Karpas-422 (cell line): Measurements from ENCODE around the gene PRCP. TPM values are rescaled to one million over a fixed set of nuclear protein-coding genes. Genes with fewer than 3 reads are reported as not detected.

Experiments used
- DNase-seq: peaks from one replicate; pipeline ENCODE4 v3.0.0-alpha.2; 2015
- H2AFZ ChIP-seq: fragments of 200-600 bp; sonication (generic); 2 replicates; pipeline ENCODE4 v1.6.1; 2014; ENCODE audit warnings: antibody characterized with exemption, low read length, mixed read lengths
- H3K27ac ChIP-seq: fragments of 200-600 bp; sonication (generic); 2 replicates; pipeline ENCODE4 v1.5.1; 2014; ENCODE audit warnings: mild to moderate bottlenecking, low read length, moderate library complexity
- H3K27me3 ChIP-seq: fragments of 200-600 bp; sonication (generic); 2 replicates; pipeline ENCODE4 v1.6.1; 2014; ENCODE audit warnings: low read length, mixed read lengths
- H3K36me3 ChIP-seq: fragments of 200-600 bp; sonication (generic); 2 replicates; pipeline ENCODE4 v1.6.1; 2014; ENCODE audit warnings: low read length, mixed read lengths; ENCODE audit not compliant: insufficient read depth
- H3K4me1 ChIP-seq: fragments of 200-600 bp; sonication (generic); 2 replicates; pipeline ENCODE4 v1.6.1; 2014; ENCODE audit warnings: mild to moderate bottlenecking, low read length, mixed read lengths
- H3K4me2 ChIP-seq: fragments of 200-600 bp; sonication (generic); 2 replicates; pipeline ENCODE4 v1.6.1; 2014; ENCODE audit warnings: low read length, low read depth, mild to moderate bottlenecking; ENCODE audit not compliant: poor library complexity, severe bottlenecking
- H3K4me3 ChIP-seq: fragments of 200-600 bp; sonication (generic); 2 replicates; pipeline ENCODE4 v1.5.1; 2014; ENCODE audit warnings: mild to moderate bottlenecking, antibody characterized with exemption, low read length, mixed read lengths
- H3K79me2 ChIP-seq: fragments of 200-600 bp; sonication (generic); 2 replicates; pipeline ENCODE4 v1.6.1; 2014; ENCODE audit warnings: mild to moderate bottlenecking, low read length, mixed read lengths
- H3K9ac ChIP-seq: fragments of 200-600 bp; sonication (generic); 2 replicates; pipeline ENCODE4 v1.6.0; 2014; ENCODE audit warnings: low read length
- H3K9me2 ChIP-seq: fragments of 200-600 bp; sonication (generic), shearing (Covaris generic); replicated peaks from 2 replicates; pipeline ENCODE4 v1.6.0; 2014; ENCODE audit warnings: mild to moderate bottlenecking, low read length, moderate library complexity; ENCODE audit not compliant: insufficient read depth
- H3K9me3 ChIP-seq: fragments of 300-700, 200-600 bp; sonication (generic); 2 replicates; pipeline ENCODE4 v1.6.1; 2014; ENCODE audit warnings: low read length, mixed read lengths
- H4K20me1 ChIP-seq: fragments of 200-600 bp; sonication (generic); 2 replicates; pipeline ENCODE4 v1.6.1; 2014; ENCODE audit warnings: mild to moderate bottlenecking, antibody characterized with exemption, low read length, low read depth; ENCODE audit not compliant: insufficient read depth
- total RNA-seq: library from RNA; depleted of rRNA; stranded (reverse); fragments of >200 nt; shearing (Covaris generic); gene quantifications from 2 replicates; pipeline ENCODE4 v1.2.3, GENCODE V29; 2014; ENCODE audit warnings: low replicate concordance

Gene PRCP
- total RNA-seq, 1 experiment from 2014 or later, result 46.1 TPM

- Histone ChIP-seq H3K9ac (no peak overlapping the region), H3K36me3 (no peaks in the 10 kb centered on the region), H2AFZ (no peak overlapping the region), H3K4me1 (no peaks in the 10 kb centered on the region), H3K4me3 (no peak overlapping the region), H3K4me2 (no peak overlapping the region), H3K9me2 (no peaks in the 10 kb centered on the region), H3K27ac (no peak overlapping the region), H3K9me3 (no peaks in the 10 kb centered on the region), H3K27me3 (no peaks in the 10 kb centered on the region), H4K20me1 (no peaks in the 10 kb centered on the region), H3K79me2 (no peaks in the 10 kb centered on the region)
- DNase-seq, result no peak
Observed at GRCh38 chr11:82791779-82792178, 108.5 kb downstream of the PRCP start.

GRCh38 chr11:82790723-82791484 is 109.3 kb downstream of the PRCP start:
- no peaks in the 10 kb centered on the region for H3K79me2 ChIP-seq
- DNase-seq, result no peak
- H3K36me3 ChIP-seq, result no peaks in the 10 kb centered on the region
- H2AFZ ChIP-seq, result no peak overlapping the region
- no peaks in the 10 kb centered on the region for H4K20me1 ChIP-seq
- no peak overlapping the region for H3K4me2 ChIP-seq
- no peaks in the 10 kb centered on the region for H3K4me1 ChIP-seq
- no peak overlapping the region for H3K27ac ChIP-seq
- H3K4me3 ChIP-seq, result no peak overlapping the region
- H3K9ac ChIP-seq, result no peak overlapping the region
- H3K9me3 ChIP-seq, result no peaks in the 10 kb centered on the region
- no peaks in the 10 kb centered on the region for H3K9me2 ChIP-seq
- no peaks in the 10 kb centered on the region for H3K27me3 ChIP-seq

DNA sequence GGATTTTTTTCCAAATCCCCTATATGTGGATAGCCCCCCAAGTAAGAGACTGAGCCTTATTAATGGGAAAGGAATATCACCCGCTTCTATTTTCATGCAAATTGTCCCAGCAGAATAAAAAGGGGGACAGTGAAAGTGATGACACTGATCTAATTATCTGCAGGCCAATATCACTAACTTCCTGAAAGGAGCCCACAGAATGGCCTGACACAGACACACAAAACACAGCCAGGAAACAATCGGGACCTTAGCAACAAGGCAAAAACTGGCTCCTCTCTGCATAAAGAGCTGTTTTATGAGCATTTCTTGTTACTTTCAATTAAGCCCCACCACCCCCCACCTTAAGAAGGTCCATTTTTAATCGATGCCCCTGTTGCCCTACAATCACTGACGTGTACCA is 112.2 kb downstream of the PRCP start:
- H3K9me2 ChIP-seq, result no peaks in the 10 kb centered on the region
- no peak overlapping the region for H3K4me2 ChIP-seq
- no peaks in the 10 kb centered on the region for H3K4me1 ChIP-seq
- H3K9me3 ChIP-seq, result no peaks in the 10 kb centered on the region
- H3K79me2 ChIP-seq, result no peaks in the 10 kb centered on the region
- no peak overlapping the region for H3K9ac ChIP-seq
- H3K27ac ChIP-seq, result no peak overlapping the region
- H3K4me3 ChIP-seq, result no peak overlapping the region
- H3K27me3 ChIP-seq, result no peaks in the 10 kb centered on the region
- no peak overlapping the region for H2AFZ ChIP-seq
- H4K20me1 ChIP-seq, result no peaks in the 10 kb centered on the region
- H3K36me3 ChIP-seq, result no peaks in the 10 kb centered on the region
- no peak for DNase-seq

- no peaks in the 10 kb centered on the region for H3K9me3 ChIP-seq
- no peaks in the 10 kb centered on the region for H3K27me3 ChIP-seq
- H3K27ac ChIP-seq, result no peak overlapping the region
- no peaks in the 10 kb centered on the region for H3K4me1 ChIP-seq
- no peak overlapping the region for H3K4me3 ChIP-seq
- H4K20me1 ChIP-seq, result no peaks in the 10 kb centered on the region
- no peaks in the 10 kb centered on the region for H3K36me3 ChIP-seq
- no peaks in the 10 kb centered on the region for H3K79me2 ChIP-seq
- no peak overlapping the region for H2AFZ ChIP-seq
- no peak for DNase-seq
- H3K9me2 ChIP-seq, result no peaks in the 10 kb centered on the region
- H3K9ac ChIP-seq, result no peak overlapping the region
- no peak overlapping the region for H3K4me2 ChIP-seq
Observed at GRCh38 chr11:82786836-82787235, 113.4 kb downstream of the PRCP start.

DNA sequence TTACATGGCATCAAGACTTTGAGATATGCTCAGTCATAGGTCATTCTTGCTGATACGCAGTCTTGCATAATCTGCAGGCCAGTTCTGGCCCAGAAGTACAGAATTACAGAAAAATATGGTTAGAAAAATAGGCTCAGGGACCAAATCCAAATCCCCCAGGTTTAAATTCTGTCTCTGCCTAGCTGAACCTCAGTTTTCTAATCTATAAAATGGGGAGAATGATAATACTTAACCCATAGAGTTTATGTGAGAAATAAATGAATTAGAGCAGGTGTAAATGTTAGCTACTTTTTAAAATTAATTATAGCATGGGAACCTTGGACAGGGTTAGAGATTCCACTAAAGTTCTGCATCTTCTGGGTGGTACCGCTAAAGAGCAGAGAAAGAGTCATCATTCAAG is 114.2 kb downstream of the PRCP start:
- Histone ChIP-seq H3K9me2 (no peaks in the 10 kb centered on the region), H2AFZ (no peak overlapping the region), H3K9ac (no peak overlapping the region), H3K79me2 (no peaks in the 10 kb centered on the region), H3K4me3 (no peak overlapping the region), H4K20me1 (no peaks in the 10 kb centered on the region), H3K9me3 (no peaks in the 10 kb centered on the region), H3K4me1 (no peaks in the 10 kb centered on the region), H3K27ac (no peak overlapping the region), H3K27me3 (no peaks in the 10 kb centered on the region), H3K4me2 (no peak overlapping the region), H3K36me3 (no peaks in the 10 kb centered on the region)
- DNase-seq, result no peak

- no peak overlapping the region for H3K4me2 ChIP-seq
- no peaks in the 10 kb centered on the region for H3K27me3 ChIP-seq
- H3K4me3 ChIP-seq, result no peak overlapping the region
- H3K27ac ChIP-seq, result no peak overlapping the region
- no peaks in the 10 kb centered on the region for H3K9me2 ChIP-seq
- no peaks in the 10 kb centered on the region for H3K79me2 ChIP-seq
- no peak overlapping the region for H2AFZ ChIP-seq
- H3K9ac ChIP-seq, result no peak overlapping the region
- DNase-seq, result no peak
- no peaks in the 10 kb centered on the region for H4K20me1 ChIP-seq
- H3K36me3 ChIP-seq, result no peaks in the 10 kb centered on the region
- no peaks in the 10 kb centered on the region for H3K4me1 ChIP-seq
- no peaks in the 10 kb centered on the region for H3K9me3 ChIP-seq
Observed at GRCh38 chr11:82782825-82783374, 117.3 kb downstream of the PRCP start.

- H3K9ac ChIP-seq, result no peak overlapping the region
- H2AFZ ChIP-seq, result no peak overlapping the region
- H3K27me3 ChIP-seq, result no peaks in the 10 kb centered on the region; the same call in 1 of the 2 replicates
- H3K79me2 ChIP-seq, result no peaks in the 10 kb centered on the region
- H3K27ac ChIP-seq, result no peak overlapping the region
- H3K4me3 ChIP-seq, result no peak overlapping the region
- no peak for DNase-seq
- H3K36me3 ChIP-seq, result no peaks in the 10 kb centered on the region
- H3K9me2 ChIP-seq, result no peaks in the 10 kb centered on the region
- no peaks in the 10 kb centered on the region for H3K9me3 ChIP-seq
- H4K20me1 ChIP-seq, result no peaks in the 10 kb centered on the region
- peaks cover 4% of the 10 kb centered on the region; the same call in 1 of the 2 replicates for H3K4me1 ChIP-seq
- no peak overlapping the region for H3K4me2 ChIP-seq
Observed at GRCh38 chr11:82778776-82779175, 121.5 kb downstream of the PRCP start.

GRCh38 chr11:82776377-82776776 is 123.9 kb downstream of the PRCP start:
- H3K4me1 ChIP-seq, result peaks cover 4% of the 10 kb centered on the region; the same call in 1 of the 2 replicates
- H4K20me1 ChIP-seq, result no peaks in the 10 kb centered on the region
- no peak overlapping the region for H3K4me2 ChIP-seq
- no peaks in the 10 kb centered on the region for H3K9me3 ChIP-seq
- H2AFZ ChIP-seq, result no peak overlapping the region
- no peaks in the 10 kb centered on the region; the same call in 1 of the 2 replicates for H3K27me3 ChIP-seq
- no peaks in the 10 kb centered on the region for H3K9me2 ChIP-seq
- H3K27ac ChIP-seq, result no peak overlapping the region
- no peak overlapping the region for H3K9ac ChIP-seq
- H3K36me3 ChIP-seq, result no peaks in the 10 kb centered on the region
- no peak overlapping the region for H3K4me3 ChIP-seq
- no peaks in the 10 kb centered on the region for H3K79me2 ChIP-seq
- DNase-seq, result no peak
